A673 (cell line): ENCODE data around the gene NRGN. TPM values are rescaled to one million over a fixed set of nuclear protein-coding genes. Genes with fewer than 3 reads are reported as not detected.
A peak's percentile ranks its signal among the peaks of the same experiment; 100 is the strongest.

ENCODE experiments used
- BruUV-seq: library from RNA; stranded (reverse); fragments of 400-500 nt; replicated peaks from 2 replicates; lab custom pipeline; 2021; lab: Mats Ljungman, UMichigan
- CTCF ChIA-PET: fragments of 300-600 bp; sonication (Branson Sonifier 250); formaldehyde crosslinking; loops from one replicate; lab custom pipeline; 2022; ENCODE audit warnings: antibody characterized with exemption; lab: Charles Lee
- POLR2A ChIA-PET: fragments of 300-600 bp; sonication (Branson Sonifier 250); formaldehyde crosslinking; loops from one replicate; lab custom pipeline; 2022; ENCODE audit warnings: antibody characterized with exemption; ENCODE audit not compliant: low non-redundant PET; lab: Charles Lee
- DNase-seq: peaks from one replicate; pipeline ENCODE4 v3.0.0-alpha.2; 2015; ENCODE audit warnings: low spot score
- H3K27ac ChIP-seq: fragments of 200-600 bp; sonication (generic); 2 replicates; pipeline ENCODE4 v1.5.1; 2016; ENCODE audit warnings: mixed run types, low read depth, mild to moderate bottlenecking, mixed read lengths, antibody characterized with exemption, low read length; ENCODE audit not compliant: poor library complexity, severe bottlenecking
- H3K27me3 ChIP-seq: fragments of 200-600 bp; sonication (generic); replicated peaks from 2 replicates; pipeline ENCODE4 v1.6.1; 2017; ENCODE audit warnings: mixed run types, low read depth, mild to moderate bottlenecking, mixed read lengths, antibody characterized with exemption, low read length; ENCODE audit not compliant: insufficient read depth, poor library complexity
- H3K36me3 ChIP-seq: fragments of 200-600 bp; sonication (generic); 2 replicates; pipeline ENCODE4 v1.6.1; 2016; ENCODE audit warnings: mixed run types, mild to moderate bottlenecking, mixed read lengths, antibody characterized with exemption, low read length; ENCODE audit not compliant: insufficient read depth, poor library complexity, severe bottlenecking
- H3K4me1 ChIP-seq: fragments of 200-600 bp; sonication (generic); 2 replicates; pipeline ENCODE4 v1.6.1; 2017; ENCODE audit warnings: mixed run types, mild to moderate bottlenecking, mixed read lengths, antibody characterized with exemption, low read length; ENCODE audit not compliant: insufficient read depth, poor library complexity, severe bottlenecking
- H3K4me3 ChIP-seq: fragments of 200-600 bp; sonication (generic); 2 replicates; pipeline ENCODE4 v1.5.1; 2016; ENCODE audit warnings: low read depth, mixed run types, mild to moderate bottlenecking, mixed read lengths, low read length; ENCODE audit not compliant: poor library complexity, severe bottlenecking
- H3K9me3 ChIP-seq: fragments of 200-600 bp; sonication (generic); 2 replicates; pipeline ENCODE4 v1.6.1; 2016; ENCODE audit warnings: mixed run types, low read depth, mild to moderate bottlenecking, mixed read lengths, antibody characterized with exemption, low read length; ENCODE audit not compliant: poor library complexity, severe bottlenecking
- EZH2 ChIP-seq: fragments of 200-600 bp; sonication (generic); IDR thresholded peaks from 2 replicates; pipeline ENCODE4 v1.6.1; 2017; ENCODE audit warnings: borderline replicate concordance, low read depth, mild to moderate bottlenecking, mixed read lengths, antibody characterized with exemption, low read length; ENCODE audit not compliant: poor library complexity, severe bottlenecking
- intact Hi-C: fragments of 100-400 bp; cut with micrococcal nuclease; formaldehyde crosslinking; loops from one replicate; pipeline ENCODE4 v1.10.0; 2022; ENCODE audit not compliant: unreplicated experiment
- total RNA-seq: library from RNA; stranded (reverse); gene quantifications from 2 replicates; pipeline ENCODE4 v1.2.3, GENCODE V29; 2021
- TF ChIP-seq, protein P1 (sequence below): fragments of 300-800, 200-600 bp; sonication (generic); conservative IDR thresholded peaks from 2 replicates; pipeline ENCODE4 v1.5.1; 2017; ENCODE audit warnings: low read depth, mild to moderate bottlenecking, antibody characterized with exemption, low read length, moderate library complexity, mixed read lengths

The NRGN gene
- total RNA-seq, 1 experiment from 2014 or later = 38.1 TPM

DNA sequence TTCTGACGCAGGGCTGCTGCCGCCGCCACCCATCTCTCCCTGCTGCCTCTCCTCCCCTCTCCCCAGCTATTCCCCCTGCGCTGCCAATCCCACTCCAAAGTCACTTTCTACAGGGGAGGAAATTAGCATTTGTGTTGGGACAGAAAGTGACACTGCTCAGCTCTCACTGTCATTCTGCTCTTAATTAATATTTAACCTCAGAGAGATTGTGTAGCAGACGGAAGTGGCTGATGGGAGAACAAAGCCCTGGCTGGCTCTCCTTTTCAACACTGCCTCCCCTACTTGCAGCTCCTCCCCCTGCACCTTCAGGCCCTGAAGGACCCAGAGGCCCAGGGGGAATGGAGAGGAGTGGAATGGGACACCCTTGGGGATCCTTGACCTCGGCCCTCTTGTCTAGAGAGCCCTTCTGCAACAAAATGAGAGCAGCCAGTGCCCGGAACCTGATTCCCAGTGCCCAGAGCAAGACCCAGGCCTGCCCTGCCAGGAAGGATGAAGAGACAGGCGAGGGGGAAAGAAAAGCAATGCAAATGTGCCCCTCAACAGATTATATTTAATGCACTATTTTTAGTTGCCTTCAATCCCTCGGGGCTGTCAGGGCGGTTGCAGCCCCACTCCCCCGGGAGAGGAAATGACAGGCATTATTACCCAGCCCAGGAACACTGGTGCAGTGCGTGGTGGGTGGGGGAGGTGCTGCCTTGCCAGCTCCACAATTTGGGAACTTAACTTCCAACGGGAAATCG, 14.6 kb upstream of the NRGN start:
- Histone ChIP-seq H3K9me3 (no peaks in the 10 kb centered on the region), H3K4me3 (peak overlapping the region; percentile 28), H3K4me1 (peaks cover 68% of the 10 kb centered on the region), H3K27ac (peak overlapping the region; percentile 86), H3K36me3 (no peaks in the 10 kb centered on the region), H3K27me3 (no peaks in the 10 kb centered on the region)
- TF ChIP-seq EZH2 = no peak
- TF ChIP-seq, protein P1, sequence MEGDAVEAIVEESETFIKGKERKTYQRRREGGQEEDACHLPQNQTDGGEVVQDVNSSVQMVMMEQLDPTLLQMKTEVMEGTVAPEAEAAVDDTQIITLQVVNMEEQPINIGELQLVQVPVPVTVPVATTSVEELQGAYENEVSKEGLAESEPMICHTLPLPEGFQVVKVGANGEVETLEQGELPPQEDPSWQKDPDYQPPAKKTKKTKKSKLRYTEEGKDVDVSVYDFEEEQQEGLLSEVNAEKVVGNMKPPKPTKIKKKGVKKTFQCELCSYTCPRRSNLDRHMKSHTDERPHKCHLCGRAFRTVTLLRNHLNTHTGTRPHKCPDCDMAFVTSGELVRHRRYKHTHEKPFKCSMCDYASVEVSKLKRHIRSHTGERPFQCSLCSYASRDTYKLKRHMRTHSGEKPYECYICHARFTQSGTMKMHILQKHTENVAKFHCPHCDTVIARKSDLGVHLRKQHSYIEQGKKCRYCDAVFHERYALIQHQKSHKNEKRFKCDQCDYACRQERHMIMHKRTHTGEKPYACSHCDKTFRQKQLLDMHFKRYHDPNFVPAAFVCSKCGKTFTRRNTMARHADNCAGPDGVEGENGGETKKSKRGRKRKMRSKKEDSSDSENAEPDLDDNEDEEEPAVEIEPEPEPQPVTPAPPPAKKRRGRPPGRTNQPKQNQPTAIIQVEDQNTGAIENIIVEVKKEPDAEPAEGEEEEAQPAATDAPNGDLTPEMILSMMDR = no peak
- BruUV-seq = no TSS peak
- ChIA-PET CTCF (interaction anchor here (0.5 kb wide), 1 partner anchor 69 kb away, joined by 5 read pairs; no protein-coding TSS in a partner anchor), POLR2A (no interaction called here)
- peak; percentile 95 for DNase-seq
- intact Hi-C loops = no loop called here

- peaks cover 68% of the 10 kb centered on the region for H3K4me1 ChIP-seq
- intact Hi-C loops = no loop called here
- CTCF ChIA-PET = interaction anchor here (0.5 kb wide), 1 partner anchor 68 kb away, joined by 5 read pairs; no protein-coding TSS in a partner anchor
- H3K4me3 ChIP-seq = peak overlapping the region; percentile 28
- H3K27me3 ChIP-seq = no peaks in the 10 kb centered on the region
- H3K27ac ChIP-seq = peak overlapping the region; percentile 86
- BruUV-seq = no TSS peak
- peak; percentile 74 for DNase-seq
- H3K36me3 ChIP-seq = no peaks in the 10 kb centered on the region
- TF ChIP-seq EZH2 = no peak
- TF ChIP-seq, protein P1 = no peak
- POLR2A ChIA-PET = no interaction called here
- no peaks in the 10 kb centered on the region for H3K9me3 ChIP-seq
These were observed 14.0 kb upstream of the NRGN start for GRCh38 chr11:124725719-124726105.

DNA sequence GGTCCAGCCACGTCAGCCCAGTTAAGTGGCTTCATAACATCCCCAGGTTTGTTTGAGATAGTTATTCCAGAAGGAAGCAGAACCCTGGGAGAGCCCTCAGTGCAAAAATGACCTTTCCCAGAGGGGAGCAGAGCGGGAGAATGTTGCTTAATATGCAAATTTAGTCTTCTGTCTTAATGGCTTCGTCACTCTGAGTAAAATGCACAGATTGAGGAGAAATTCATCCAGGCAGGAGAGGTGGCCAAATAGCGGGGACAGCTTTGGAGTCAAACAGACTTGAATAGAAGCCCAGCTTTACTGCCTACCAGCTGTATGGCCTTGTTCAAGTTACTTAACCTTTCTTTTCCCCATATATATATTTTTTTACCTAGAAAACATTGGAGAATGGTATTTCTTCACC, 12.3 kb upstream of the NRGN start:
- intact Hi-C loops = no loop called here
- Histone ChIP-seq H3K9me3 (no peaks in the 10 kb centered on the region), H3K4me3 (no peak overlapping the region), H3K27me3 (no peaks in the 10 kb centered on the region), H3K27ac (peak overlapping the region; percentile 17), H3K36me3 (no peaks in the 10 kb centered on the region), H3K4me1 (peaks cover 67% of the 10 kb centered on the region)
- TF ChIP-seq, protein P1 = no peak
- no peak for TF ChIP-seq EZH2
- CTCF ChIA-PET = no interaction called here
- no TSS peak for BruUV-seq
- DNase-seq = no peak
- POLR2A ChIA-PET = no interaction called here
